Spinal cord (tissue), 10 donors: Measurements from ENCODE around the gene ANKRD60. TPM values are rescaled to one million over a fixed set of nuclear protein-coding genes. Genes with fewer than 3 reads are reported as not detected.
A peak's percentile ranks its signal among the peaks of the same experiment; 100 is the strongest.

Experiments
- DNase-seq, 6 donors: peaks; one replicate each; pipeline versions ENCODE4 v3.0.0 to v3.0.0-alpha.2; 2013 to 2015; ENCODE audit warnings: low spot score in 6 of 6, low read depth in 4 of 6
- H3K27ac ChIP-seq: one replicate; pipeline ENCODE4 v1.5.1; 2013; ENCODE audit warnings: low read depth, low read length, control low read depth
- H3K27me3 ChIP-seq: one replicate; pipeline ENCODE4 v1.6.1; 2013; ENCODE audit warnings: low read length; ENCODE audit not compliant: control insufficient read depth, insufficient read depth
- H3K36me3 ChIP-seq: one replicate; pipeline ENCODE4 v1.6.1; 2013; ENCODE audit warnings: low read length; ENCODE audit not compliant: control insufficient read depth, insufficient read depth
- H3K4me1 ChIP-seq: one replicate; pipeline ENCODE4 v1.6.1; 2013; ENCODE audit warnings: low read length; ENCODE audit not compliant: control insufficient read depth, insufficient read depth
- H3K4me3 ChIP-seq: one replicate; pipeline ENCODE4 v1.5.1; 2013; ENCODE audit warnings: low read depth, low read length, control low read depth
- H3K9me3 ChIP-seq: one replicate; pipeline ENCODE4 v1.6.1; 2013; ENCODE audit warnings: low read length; ENCODE audit not compliant: control insufficient read depth, insufficient read depth
- WGBS: methylation state at CpG from one replicate; pipeline ENCODE4 v1.1.5; 2013; ENCODE audit warnings: missing lambda C conversion rate; ENCODE audit not compliant: insufficient coverage; 5-methylcytosine and 5-hydroxymethylcytosine counted together
- polyA plus RNA-seq, 2 donors: library from polyadenylated mRNA; unstranded; fragments of 120-200 nt; gene quantifications; one replicate each; pipeline ENCODE4 v1.2.1, GENCODE V29; 2013; ENCODE audit not compliant: insufficient read length in 2 of 2
- total RNA-seq, 2 donors: library from RNA; depleted of rRNA in 1 of 2; stranded (reverse); fragments of 120-200 nt in 1 of 2; fragments of >200 nt in 1 of 2; gene quantifications; one replicate each; pipeline versions ENCODE4 v1.2.3 to v1.2.4, GENCODE V29; 2013 to 2014
- donor health status: healthy.

The ANKRD60 gene
- total and polyA plus RNA-seq, 4 donors = not detected

GRCh38 chr20:58224974-58225373 lies 3.5 kb downstream of the ANKRD60 start:
- H3K4me3 ChIP-seq = no peak overlapping the region
- DNase-seq = no peak
- peaks cover 39% of the 10 kb centered on the region for H3K27me3 ChIP-seq
- WGBS = 33% methylated on average over 1 of the region's 5 CpGs
- no peaks in the 10 kb centered on the region for H3K36me3 ChIP-seq
- no peak overlapping the region for H3K27ac ChIP-seq
- peaks cover 15% of the 10 kb centered on the region for H3K4me1 ChIP-seq
- H3K9me3 ChIP-seq = no peaks in the 10 kb centered on the region

GRCh38 chr20:58224097-58224496 lies 4.4 kb downstream of the ANKRD60 start:
- WGBS = 91% methylated on average over 4 of the region's 5 CpGs
- no peaks in the 10 kb centered on the region for H3K9me3 ChIP-seq
- H3K36me3 ChIP-seq = no peaks in the 10 kb centered on the region
- peaks cover 10% of the 10 kb centered on the region for H3K4me1 ChIP-seq
- no peak overlapping the region for H3K4me3 ChIP-seq
- no peak for DNase-seq
- H3K27me3 ChIP-seq = peaks cover 30% of the 10 kb centered on the region
- H3K27ac ChIP-seq = no peak overlapping the region

- H3K27me3 ChIP-seq = peaks cover 24% of the 10 kb centered on the region
Measured at GRCh38 chr20:58223358-58223941, 5.0 kb downstream of the ANKRD60 start.

GRCh38 chr20:58222446-58222845 lies 6.0 kb downstream of the ANKRD60 start:
- WGBS = 74% methylated on average over 9 of the region's 15 CpGs
- no peak for DNase-seq
- Histone ChIP-seq H3K27me3 (peaks cover 16% of the 10 kb centered on the region), H3K36me3 (no peaks in the 10 kb centered on the region), H3K27ac (no peak overlapping the region), H3K4me3 (no peak overlapping the region), H3K4me1 (no peaks in the 10 kb centered on the region), H3K9me3 (no peaks in the 10 kb centered on the region)

More at GRCh38 chr20:58223358-58223941, 5.0 kb downstream of the ANKRD60 start:
- no peak overlapping the region for H3K4me3 ChIP-seq
- 88% methylated on average over 5 of the region's 8 CpGs for WGBS
- DNase-seq = no peak
- H3K4me1 ChIP-seq = peaks cover 5% of the 10 kb centered on the region
- H3K27ac ChIP-seq = no peak overlapping the region
- H3K9me3 ChIP-seq = no peaks in the 10 kb centered on the region
- no peaks in the 10 kb centered on the region for H3K36me3 ChIP-seq

GRCh38 chr20:58219342-58219700 lies 9.1 kb downstream of the ANKRD60 start:
- no peaks in the 10 kb centered on the region for H3K4me1 ChIP-seq
- peaks cover under 1% of the 10 kb centered on the region for H3K27me3 ChIP-seq
- DNase-seq = no peak
- H3K27ac ChIP-seq = no peak overlapping the region
- H3K9me3 ChIP-seq = no peaks in the 10 kb centered on the region
- H3K4me3 ChIP-seq = no peak overlapping the region
- H3K36me3 ChIP-seq = no peaks in the 10 kb centered on the region
- no CpG with 5 or more reads among the region's 4 CpGs for WGBS

- no peak overlapping the region for H3K4me3 ChIP-seq
- H3K27ac ChIP-seq = no peak overlapping the region
- no peaks in the 10 kb centered on the region for H3K27me3 ChIP-seq
Measured at GRCh38 chr20:58218665-58219341, 9.7 kb downstream of the ANKRD60 start.

GRCh38 chr20:58216334-58216733 lies 12.1 kb downstream of the ANKRD60 start:
- peaks cover 18% of the 10 kb centered on the region for H3K4me1 ChIP-seq
- no peaks in the 10 kb centered on the region for H3K9me3 ChIP-seq
- peak in 1 of 6 donors; percentile 41 for DNase-seq
- H3K36me3 ChIP-seq = no peaks in the 10 kb centered on the region
- no peak overlapping the region for H3K27ac ChIP-seq
- no peaks in the 10 kb centered on the region for H3K27me3 ChIP-seq
- no CpG with 5 or more reads among the region's 4 CpGs for WGBS
- H3K4me3 ChIP-seq = no peak overlapping the region

More at GRCh38 chr20:58218665-58219341, 9.7 kb downstream of the ANKRD60 start:
- peaks cover 5% of the 10 kb centered on the region for H3K4me1 ChIP-seq
- WGBS = 78% methylated on average over 5 of the region's 6 CpGs
- H3K9me3 ChIP-seq = no peaks in the 10 kb centered on the region
- no peaks in the 10 kb centered on the region for H3K36me3 ChIP-seq
- DNase-seq = no peak

- 94% methylated on average over 5 of the region's 6 CpGs for WGBS
Measured at GRCh38 chr20:58215116-58215515, 13.3 kb downstream of the ANKRD60 start.

GRCh38 chr20:58214310-58214709 lies 14.1 kb downstream of the ANKRD60 start:
- no peak for DNase-seq
- no peaks in the 10 kb centered on the region for H3K36me3 ChIP-seq
- no peak overlapping the region for H3K4me3 ChIP-seq
- peaks cover 24% of the 10 kb centered on the region for H3K4me1 ChIP-seq
- no peaks in the 10 kb centered on the region for H3K27me3 ChIP-seq
- 82% methylated on average over 7 of the region's 8 CpGs for WGBS
- H3K27ac ChIP-seq = no peak overlapping the region
- peaks cover 2% of the 10 kb centered on the region for H3K9me3 ChIP-seq

More at GRCh38 chr20:58215116-58215515, 13.3 kb downstream of the ANKRD60 start:
- Histone ChIP-seq H3K4me3 (no peak overlapping the region), H3K9me3 (peaks cover 2% of the 10 kb centered on the region), H3K4me1 (peaks cover 20% of the 10 kb centered on the region), H3K36me3 (no peaks in the 10 kb centered on the region), H3K27me3 (no peaks in the 10 kb centered on the region), H3K27ac (no peak overlapping the region)
- DNase-seq = no peak

GRCh38 chr20:58213716-58214115 lies 14.7 kb downstream of the ANKRD60 start:
- Histone ChIP-seq H3K4me1 (peaks cover 24% of the 10 kb centered on the region), H3K36me3 (no peaks in the 10 kb centered on the region), H3K9me3 (peaks cover 2% of the 10 kb centered on the region), H3K4me3 (no peak overlapping the region), H3K27me3 (no peaks in the 10 kb centered on the region), H3K27ac (peak overlapping the region; percentile 63)
- WGBS = no CpG with 5 or more reads among the region's 5 CpGs
- no peak for DNase-seq
